ENCODE results near the gene POLR2C.
A peak's percentile ranks its signal among the peaks of the same experiment; 100 is the strongest.

Gene POLR2C

DNA sequence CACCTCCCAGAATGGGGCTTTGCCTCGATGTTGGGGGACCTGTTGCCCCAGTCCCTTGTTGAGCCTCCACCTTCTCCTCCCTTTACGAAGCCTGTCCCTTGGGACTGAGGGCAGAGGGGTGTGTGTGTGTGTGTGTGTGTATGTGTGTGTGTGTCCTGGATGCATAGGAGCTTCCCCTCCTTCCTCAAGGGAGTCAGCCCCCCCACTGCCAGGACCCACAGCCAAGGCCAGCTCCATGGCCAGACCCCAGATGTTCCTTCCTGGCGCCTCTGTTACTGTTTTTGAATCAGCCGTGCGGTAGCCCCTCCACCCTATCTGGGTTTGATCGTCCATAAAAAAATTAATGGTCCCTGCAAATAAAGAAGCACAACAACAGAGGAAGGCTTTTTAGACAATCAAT lies 41.5 kb downstream of the POLR2C start:
- DNase-seq (ENCODE audit: low spot score), result no peak

DNA sequence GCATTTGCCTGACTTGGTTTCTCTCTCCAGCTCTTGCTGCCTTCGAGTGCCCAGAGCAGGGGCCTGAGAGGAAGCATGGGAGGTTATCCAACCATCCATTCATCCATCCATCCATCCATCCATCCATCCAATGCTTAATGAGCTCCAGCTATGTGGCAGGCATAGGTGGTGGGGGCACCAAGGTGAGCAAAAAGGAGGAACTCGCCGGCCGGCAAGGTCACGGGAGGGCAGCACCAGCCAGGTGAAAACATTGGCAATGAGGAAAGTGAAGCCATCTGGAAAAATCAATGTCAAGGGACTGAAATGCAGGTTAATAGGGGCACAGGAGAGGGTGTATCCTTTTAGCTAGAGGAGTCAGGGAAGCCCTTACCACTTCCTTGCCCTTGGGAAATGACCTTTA lies 42.0 kb downstream of the POLR2C start:
- DNase-seq (ENCODE audit: low spot score), result no peak

DNA sequence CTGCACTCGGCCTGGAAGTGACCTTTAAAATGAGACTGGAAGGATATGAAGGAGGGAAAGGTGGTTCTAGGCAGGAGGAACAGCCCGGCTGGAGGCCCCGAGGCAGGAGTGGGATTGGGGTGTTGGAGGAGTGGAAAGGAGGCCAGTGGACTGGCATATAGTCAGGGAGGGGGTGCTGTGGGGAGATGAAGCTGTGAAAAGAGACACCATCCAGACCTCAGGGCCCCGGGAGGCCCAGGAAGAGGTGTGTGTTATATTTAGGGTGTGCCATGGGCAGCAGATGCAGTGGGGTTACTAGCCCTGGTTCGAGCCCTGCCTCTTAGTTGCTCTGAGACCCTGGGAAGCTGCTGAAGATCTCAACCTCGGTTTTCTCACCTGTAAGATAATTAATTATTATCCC lies 42.7 kb downstream of the POLR2C start:
- no peak for DNase-seq (ENCODE audit: low spot score)

- no peak for DNase-seq (ENCODE audit: low spot score)
Observed at GRCh38 chr16:57507136-57508034, 44.9 kb downstream of the POLR2C start.

DNA sequence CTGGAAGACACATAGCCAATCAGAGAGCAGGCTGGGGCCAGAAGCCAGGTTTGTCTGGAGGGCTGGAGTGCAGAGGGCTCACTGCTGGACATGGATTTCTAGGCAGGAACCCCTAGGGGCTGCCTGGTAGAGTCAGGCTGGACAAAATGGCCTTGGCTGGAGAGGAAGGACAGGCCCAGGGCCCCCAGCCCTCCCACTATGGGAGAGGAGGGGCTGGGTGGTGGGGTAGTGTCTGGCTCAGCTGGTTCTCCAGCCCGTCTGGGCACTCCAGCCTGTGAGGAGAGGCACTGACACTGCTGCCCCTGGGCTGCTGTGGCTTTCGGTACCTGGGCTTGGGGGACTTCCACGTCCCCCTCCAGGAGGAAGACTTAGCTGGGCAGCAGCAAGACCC lies 45.6 kb downstream of the POLR2C start:
- DNase-seq (ENCODE audit: low spot score), result no peak

DNA sequence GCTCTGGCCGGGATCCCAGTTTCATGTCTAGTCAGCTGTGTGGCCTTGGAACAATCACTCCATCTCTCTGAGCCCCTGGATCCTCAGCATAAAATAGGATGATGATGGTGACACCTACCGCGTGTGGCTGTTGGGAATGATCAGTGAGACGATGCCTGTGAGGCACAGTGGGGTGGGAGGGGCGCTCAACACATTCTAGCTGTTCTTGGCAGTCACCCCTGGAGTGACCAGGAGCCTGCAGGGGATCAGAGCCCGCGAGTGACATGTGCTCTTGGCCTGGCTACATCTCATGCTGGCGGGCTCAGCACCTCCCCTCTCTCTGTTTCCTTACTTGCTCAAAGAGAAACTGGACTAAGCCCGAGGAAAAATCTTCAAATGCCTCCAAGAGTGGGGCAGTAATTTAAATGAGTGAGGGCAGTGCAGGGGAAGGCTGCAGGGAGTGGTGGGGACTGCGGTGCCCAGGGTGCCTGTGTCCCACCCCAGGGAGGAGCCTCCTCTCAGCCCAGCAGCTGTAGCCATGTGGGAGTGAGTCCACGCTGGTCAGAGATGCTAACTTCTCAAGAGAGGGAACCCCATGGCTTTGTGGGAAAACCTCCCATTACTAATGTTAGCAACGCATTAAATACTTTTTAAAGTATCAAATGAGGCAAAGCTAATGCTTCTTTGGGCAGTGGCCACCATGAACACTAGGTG lies 46.9 kb downstream of the POLR2C start:
- no peak for DNase-seq (ENCODE audit: low spot score)

GRCh38 chr16:57510016-57510871 lies 47.8 kb downstream of the POLR2C start:
- DNase-seq (ENCODE audit: low spot score), result no peak

GRCh38 chr16:57512296-57513001 lies 50.0 kb downstream of the POLR2C start:
- no peak for DNase-seq (ENCODE audit: low spot score)

DNA sequence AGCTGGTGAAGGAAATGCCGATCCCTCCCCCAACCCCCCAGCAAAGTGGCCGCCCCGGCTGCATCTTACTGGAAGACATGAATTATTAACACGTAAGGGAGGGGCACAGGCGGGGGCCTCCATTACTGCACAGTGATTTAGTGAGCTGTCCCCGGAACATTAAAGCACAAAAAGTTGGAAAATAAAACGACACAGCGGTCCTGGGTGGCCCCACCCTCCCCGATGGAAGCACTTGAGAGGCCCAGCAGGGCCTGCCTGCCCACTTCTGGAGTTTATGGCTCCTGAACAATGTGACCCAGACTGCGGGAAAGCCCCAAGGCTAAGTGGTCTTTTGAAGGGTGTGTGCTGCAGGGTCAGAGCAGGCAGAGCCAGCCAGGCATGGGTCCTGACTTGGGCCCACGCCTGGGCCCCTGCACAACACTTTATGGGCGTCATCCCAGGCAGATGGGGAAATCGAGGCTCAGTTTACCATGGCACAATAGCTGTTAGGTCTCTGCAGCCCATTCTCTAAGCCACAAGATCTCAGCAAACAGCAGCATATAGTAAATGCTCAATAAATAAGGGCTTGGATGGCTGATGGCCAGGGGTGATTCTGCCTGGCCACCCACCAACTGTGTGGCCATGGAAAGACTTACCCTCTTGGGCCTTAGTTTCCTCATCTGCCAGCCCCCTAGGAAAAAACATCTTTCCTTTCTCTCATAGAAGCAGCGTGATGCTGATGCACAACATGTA lies 51.1 kb downstream of the POLR2C start:
- no peak for DNase-seq (ENCODE audit: low spot score)

- no peak for DNase-seq (ENCODE audit: low spot score)
Observed at GRCh38 chr16:57514371-57514770, 51.9 kb downstream of the POLR2C start.

DNA sequence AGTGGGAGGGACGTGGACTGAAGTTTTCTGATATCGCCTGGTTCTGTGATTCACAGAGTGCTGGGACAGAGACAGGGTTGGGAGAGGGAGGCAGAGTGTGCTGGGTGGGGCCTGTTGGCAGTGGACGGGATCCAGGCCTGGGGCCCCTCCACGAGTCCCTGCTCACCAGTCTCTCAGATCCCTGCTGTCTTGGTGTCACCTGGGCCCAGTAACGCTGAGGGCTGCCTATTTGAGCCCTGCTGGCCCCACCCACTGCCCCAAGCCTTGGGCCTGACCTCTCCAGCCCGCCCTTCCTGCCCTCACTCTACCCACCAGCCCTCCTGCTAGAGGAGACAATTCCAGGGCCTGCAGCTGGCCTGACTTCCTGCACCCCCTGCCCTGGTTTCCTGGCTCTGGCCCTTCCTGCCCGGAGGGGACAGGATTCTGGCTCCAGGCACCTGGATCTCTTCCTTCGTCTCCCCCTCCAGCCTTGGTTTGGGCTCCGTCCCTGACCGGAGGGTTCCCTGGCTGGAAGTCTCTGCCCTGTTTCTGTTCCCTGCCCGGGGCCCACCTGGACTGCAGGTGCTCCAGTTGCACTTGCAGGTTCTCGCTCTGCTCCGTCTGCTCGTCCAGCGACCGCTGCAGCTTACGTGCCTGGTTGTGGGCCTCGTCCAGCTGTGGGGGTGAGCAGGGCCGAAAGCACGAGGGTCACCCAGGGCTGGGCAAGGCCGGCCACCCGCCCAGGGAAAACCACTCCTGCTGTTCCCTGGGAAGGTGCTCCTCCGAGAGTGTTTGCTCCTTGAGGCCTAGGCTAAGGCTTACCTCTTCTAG lies 52.5 kb downstream of the POLR2C start:
- DNase-seq (ENCODE audit: low spot score), result no peak

GRCh38 chr16:57516176-57516725 lies 53.8 kb downstream of the POLR2C start:
- DNase-seq (ENCODE audit: low spot score), result no peak

DNA sequence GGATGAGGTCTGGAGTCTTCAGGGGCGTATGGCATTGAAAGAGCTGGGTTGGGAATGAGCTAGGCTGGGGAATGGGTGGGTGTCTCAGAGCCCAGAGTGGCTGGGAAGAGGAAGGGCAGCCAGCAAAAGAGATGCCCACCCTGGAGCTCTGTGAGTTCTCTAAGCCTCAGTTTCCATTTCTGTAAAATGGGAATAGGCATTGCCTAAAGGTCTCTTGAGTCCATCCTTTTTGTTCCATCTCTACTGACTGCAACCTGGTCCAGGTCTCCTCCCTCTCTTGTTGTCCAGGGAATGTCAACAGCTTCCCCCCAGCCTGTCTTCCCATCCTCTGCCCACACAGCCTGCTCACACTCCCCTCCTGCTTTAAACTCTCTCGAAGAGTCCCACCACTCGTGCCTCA lies 54.3 kb downstream of the POLR2C start:
- no peak for DNase-seq (ENCODE audit: low spot score)

GRCh38 chr16:57517397-57518367 lies 55.2 kb downstream of the POLR2C start:
- no peak for DNase-seq (ENCODE audit: low spot score)

GRCh38 chr16:57518520-57518919 lies 56.0 kb downstream of the POLR2C start:
- no peak for DNase-seq (ENCODE audit: low spot score)

GRCh38 chr16:57518922-57519321 lies 56.4 kb downstream of the POLR2C start:
- DNase-seq (ENCODE audit: low spot score), result no peak

DNA sequence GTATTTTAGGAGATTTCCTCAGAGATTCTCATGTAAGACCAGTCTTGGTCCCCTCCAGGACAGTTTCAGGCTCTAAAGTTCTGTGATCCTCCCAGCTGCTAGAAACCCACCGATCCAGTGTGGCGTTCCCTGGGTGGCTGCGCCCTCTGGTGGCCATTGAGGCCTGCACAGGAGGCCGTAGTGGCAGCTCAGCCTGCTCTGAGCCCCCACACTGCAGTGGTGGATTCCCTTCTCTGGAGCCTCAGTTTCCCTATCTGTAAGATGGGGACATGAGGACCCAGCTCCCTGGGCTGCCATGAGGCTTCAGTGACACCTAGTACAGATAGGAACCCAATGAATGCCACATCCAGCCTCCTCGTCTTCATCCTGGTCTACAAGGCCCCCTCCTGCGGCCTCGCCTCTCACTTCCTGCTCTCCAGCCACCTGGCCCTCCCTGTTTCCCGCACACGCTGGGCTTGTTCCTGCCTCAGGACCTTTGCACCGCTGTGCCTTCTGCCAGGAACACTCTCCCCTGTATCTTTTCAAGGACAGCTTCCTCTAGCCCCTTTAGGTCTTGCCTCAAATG lies 57.4 kb downstream of the POLR2C start:
- peak; percentile 92 for DNase-seq (ENCODE audit: low spot score)
